HK-2 (cell line): ENCODE results near the gene TUNAR.

Experiments
- DNase-seq: peaks from one replicate; pipeline ENCODE4 v3.0.0-alpha.2; 2018; ENCODE audit not compliant: unreplicated experiment

Gene TUNAR

DNA sequence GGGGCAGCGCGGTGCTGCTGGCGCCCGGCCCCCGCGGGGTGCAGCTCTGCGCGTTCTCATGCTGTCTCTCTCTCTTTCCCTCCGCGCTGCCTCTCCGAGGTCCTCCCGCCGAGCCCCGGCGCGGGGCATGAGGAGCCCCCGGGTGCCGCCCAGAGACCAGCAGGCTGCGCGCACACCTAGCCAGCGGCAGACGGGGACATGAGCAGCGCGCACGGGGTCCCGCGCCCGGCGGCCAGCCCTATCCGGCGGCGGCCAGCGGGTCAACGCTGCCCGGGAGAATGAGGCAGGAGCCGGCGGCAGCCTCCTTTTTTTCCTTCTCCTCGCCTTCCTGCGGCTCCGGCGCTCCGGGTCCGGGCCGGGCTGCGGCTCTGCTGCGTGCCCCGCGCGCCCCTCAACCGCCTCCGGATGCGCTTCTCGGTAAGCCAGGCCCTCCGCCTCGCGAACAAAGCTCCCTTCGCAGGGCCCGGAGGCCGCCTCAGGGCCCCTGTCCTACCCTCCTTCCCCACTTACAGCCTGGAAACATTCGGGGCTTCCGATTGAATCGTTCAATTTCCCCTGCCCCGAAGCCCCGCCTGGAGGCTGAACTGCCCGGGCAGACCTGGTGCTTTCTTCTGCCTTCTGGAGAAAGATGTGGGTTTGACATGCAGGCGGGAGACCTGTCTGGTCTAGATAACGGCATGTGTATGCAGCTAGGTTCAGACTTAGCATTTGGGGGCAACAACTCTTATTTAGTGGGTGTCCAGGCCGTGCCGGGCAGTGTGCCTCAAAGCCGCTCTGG, at the start of gene TUNAR:
Gene TUNAR, plus strand, starts transcription at position 72 of the 778 bp plus-strand sequence.
- DNase-seq = no peak

DNA sequence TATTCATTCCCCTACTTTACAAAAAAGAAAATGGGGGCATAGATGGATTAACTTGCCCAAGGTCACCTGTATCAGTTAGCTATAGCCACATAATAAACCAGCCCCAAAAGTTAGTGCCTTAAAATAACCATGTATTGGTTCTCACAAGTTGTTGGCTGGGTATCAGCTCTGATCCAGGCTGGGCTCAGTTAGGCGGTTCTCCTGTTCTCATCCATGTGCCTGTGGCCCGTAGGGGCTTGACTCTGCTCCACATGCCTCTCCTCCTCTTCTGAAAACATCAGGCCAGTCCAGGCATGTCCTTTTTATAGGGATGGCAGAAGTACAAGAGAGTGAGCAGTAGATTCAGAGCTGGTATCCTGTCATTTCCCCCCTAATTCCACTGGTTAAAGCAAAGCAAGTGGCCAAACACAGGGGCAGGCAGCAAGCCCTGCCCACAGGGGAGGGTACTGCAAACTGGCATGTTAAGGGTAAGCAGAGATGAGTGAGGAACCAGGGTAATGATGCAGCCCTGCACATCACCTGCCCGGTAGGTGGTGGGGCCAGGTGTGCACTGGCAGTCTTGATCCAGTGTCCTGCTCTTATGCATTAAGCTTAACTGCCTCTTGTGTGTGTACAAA, 47.9 kb upstream of the TUNAR start:
- DNase-seq = no peak

- no peak for DNase-seq
Measured at GRCh38 chr14:95829321-95829720, 47.3 kb upstream of the TUNAR start.

DNA sequence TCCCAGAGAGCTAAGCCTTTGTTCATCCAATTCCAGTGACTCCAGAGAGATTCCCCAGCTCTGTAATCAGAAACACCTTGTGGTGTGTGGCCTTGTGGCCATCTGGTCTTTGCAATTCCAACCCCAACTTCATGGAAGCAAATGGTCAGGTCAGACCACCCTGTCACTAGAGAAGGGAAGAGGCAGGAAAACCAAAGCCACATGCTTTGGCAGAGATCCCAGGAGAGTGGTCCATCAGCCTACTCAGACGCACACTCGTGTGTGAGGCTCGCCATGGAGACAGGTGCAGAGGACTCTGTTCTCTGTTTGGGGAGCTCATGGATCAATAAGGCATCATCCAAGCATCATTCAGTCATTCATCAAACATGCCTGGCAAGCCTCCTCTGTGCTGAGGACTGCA, 46.2 kb upstream of the TUNAR start:
- no peak for DNase-seq

GRCh38 chr14:95831041-95831440, 45.6 kb upstream of the TUNAR start:
- DNase-seq = no peak

- DNase-seq = no peak
Measured at GRCh38 chr14:95831468-95831867, 45.2 kb upstream of the TUNAR start.

- DNase-seq = no peak
Measured at GRCh38 chr14:95832012-95832411, 44.6 kb upstream of the TUNAR start.

- no peak for DNase-seq
Measured at GRCh38 chr14:95833429-95833828, 43.2 kb upstream of the TUNAR start.

DNA sequence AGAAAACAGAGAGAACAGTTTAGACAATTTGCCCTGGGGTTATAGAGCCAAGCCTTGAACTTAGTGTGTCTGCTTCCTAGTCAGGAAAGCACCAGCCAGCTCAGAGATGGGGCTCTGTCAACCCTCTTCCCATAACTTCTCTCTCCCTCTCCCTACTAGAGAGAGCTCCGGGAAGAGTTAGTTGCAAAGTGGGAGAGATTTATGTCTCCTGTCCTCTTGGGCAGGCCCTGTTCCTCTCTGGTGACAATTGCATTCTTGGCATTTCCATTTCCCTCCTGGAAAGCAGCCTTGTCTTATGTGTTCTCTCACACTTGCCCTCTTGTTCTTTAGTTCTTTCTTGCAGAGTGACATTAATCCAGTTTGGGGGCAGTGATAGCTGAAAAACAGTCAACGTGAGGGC, 42.1 kb upstream of the TUNAR start:
- DNase-seq = no peak

DNA sequence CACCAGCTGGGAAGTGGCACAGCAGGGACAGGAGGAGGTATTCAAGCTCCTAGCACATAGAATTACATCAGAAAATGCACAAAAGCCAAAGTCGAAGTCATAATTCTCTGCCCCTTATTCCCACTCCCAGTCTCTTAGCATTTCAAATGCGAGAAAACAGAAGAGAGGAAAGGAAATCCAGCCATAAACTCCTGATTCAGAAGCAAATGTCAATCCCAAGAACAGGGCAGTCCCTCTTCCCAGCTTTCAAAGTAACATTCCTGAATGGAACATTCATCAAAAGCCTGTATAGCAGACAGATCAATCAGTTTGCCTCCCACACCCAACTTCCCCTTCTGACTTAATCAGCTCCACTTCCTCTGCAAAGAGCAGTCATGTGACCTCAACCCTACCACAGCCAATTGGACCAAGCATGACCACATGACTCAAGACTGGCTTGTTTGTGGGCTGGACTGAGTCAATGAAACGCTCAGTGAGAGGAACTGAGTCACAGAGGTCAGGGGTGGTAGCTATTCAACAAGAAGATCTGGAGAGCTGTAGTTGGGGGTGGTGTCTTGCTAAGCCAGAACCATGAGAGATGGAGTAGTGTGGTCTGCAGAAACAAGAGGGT, 41.4 kb upstream of the TUNAR start:
- DNase-seq = no peak

DNA sequence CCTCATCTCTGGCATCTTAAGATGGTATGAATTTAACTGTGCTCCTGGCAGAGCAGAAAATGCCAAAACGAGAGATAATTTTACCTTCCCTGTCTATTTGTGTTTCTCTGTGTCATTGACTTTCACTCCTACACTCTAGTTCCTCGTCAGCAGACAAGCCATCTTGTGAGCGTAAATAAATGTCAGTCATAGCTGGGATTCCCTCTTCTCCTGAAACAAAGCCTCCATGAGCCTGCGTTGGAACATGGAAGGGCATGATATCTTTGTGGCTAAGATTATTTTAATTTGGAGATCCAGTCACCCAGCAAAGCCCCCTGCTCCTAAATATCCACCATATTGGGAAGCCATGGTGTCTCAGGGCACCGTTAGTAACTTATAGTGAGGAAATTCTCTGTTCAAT, 37.8 kb upstream of the TUNAR start:
- no peak for DNase-seq

DNA sequence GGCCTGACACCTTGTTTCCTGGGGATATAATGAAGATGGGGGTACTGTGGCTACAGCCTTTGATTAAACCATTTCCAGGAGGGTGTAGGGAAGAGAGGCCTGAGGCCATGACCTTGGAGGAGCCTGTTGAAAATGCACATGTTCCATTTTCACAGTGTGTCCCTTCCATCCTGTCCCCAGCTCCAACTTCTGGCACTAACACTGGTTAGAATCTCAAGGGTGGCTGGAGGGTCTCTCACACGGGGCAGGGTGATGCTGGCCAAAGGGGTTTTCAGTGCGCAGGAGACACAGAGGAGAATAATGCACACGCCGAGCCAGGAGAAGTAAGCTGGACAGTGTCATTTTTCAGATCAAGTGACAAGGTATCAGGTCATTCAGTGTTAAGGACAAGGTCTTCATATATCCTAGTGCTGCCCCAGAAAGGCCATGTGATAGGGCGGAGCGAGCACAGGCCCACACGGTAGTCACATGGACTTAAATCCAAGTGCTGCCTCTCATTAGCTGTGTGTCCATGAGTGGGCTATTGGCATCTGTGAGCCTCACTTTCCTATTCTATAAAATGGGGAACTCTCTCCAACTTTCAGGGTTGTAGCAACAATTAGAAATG, 36.4 kb upstream of the TUNAR start:
- no peak for DNase-seq

DNA sequence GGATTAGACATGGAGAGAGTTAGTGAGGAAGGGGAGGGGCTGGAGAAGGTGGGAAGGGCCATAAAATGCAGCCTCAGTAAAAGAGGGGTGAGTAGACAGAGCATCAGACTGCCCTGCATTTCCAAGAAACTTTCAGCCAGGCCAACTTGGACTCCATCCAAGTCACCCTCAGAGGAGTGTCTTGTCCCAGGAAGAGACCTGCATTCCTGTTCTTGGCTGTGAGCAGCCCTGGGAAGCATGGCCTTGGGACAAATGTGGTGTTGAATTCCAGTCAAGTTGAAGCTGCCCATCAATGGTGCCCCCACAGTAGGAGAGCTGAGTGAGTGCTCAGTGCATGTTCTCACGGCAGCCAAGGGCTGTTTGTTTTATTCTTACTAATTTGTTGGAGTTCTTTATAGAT, 35.0 kb upstream of the TUNAR start:
- no peak for DNase-seq

GRCh38 chr14:95849761-95850160, 26.9 kb upstream of the TUNAR start:
- DNase-seq = no peak

DNA sequence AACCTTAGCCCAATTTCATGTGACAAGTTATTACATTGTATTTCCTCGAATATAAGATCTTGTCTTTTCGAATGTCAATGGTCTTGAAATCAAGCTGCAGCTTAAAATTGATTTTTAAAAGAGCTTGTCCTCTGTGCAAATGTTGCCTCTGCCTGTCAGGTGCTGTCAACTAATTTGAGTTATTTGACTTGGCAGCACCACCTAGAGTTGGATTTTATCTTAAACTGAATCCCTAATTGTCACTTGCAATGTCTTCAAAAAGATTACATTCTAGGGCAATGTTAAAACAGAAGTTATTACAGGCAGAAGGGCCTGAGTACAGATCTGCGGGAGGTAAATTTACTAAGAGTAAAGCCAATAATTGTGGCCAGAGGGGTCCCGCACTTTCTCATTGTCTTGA, 26.2 kb upstream of the TUNAR start:
- DNase-seq = no peak

DNA sequence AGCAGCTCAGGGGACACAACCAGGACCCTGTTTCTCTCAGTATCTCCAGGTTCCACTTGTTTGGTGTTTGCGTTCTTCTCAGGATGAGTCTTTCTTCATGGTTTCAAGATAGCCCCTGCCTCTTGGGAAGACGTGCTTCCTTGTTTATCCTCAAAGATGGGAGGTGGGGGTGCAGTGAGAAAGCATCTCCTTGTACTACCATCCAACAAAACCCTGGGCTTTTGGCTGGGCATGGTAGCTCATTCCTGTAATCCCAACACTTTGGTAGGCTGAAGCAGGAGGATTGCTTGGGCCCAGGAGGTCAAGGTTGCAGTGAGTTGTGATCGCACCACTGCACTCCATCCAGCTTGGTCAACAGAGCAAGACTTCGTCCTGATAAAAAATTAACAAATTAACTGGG, 21.0 kb upstream of the TUNAR start:
- no peak for DNase-seq

DNA sequence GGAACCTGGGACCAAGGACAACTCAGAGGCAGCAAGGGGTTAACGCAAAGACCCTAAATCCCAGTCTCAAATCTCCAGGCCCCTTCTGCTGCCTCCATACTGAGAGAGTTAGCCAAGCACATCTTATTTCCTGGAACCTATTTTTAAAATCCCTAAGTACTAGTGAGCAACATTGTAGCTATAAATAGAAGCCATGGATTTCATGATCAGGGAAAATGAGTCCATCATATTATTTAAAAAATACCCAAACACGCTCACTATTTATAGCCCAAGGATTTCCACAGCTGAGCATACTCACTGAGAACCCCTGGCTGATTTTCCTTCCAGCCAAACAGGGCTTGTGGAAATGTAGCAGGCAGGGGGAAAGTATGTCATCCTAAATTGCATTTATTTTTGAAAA, 19.4 kb upstream of the TUNAR start:
- DNase-seq = no peak

GRCh38 chr14:95858893-95859292, 17.7 kb upstream of the TUNAR start:
- DNase-seq = no peak

GRCh38 chr14:95862243-95862642, 14.4 kb upstream of the TUNAR start:
- DNase-seq = no peak

DNA sequence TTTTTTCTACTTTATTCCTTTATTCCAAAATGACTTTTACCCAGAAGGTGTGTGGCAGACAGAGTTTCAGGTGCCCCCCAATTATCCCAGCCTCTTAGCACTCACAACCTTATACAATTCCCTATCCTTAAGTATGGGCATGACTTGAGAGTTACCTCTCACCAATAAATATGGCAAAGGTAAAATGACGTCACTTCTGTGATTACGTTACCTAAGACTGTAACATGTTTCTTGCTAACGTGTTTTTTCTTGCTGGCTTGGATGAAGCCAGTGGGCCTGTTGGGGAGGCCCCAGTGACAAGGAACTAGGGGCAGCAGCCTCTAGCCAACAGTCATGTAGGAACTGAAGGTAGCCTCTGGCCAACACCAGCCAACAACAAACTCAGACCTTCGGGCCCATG, 13.3 kb upstream of the TUNAR start:
- no peak for DNase-seq

- DNase-seq = no peak
Measured at GRCh38 chr14:95869776-95870175, 6.9 kb upstream of the TUNAR start.

GRCh38 chr14:95870772-95871171, 5.9 kb upstream of the TUNAR start:
- no peak for DNase-seq

GRCh38 chr14:95871531-95871930, 5.1 kb upstream of the TUNAR start:
- no peak for DNase-seq
